Neuronal stem cell (in vitro differentiated cells): ENCODE data around the gene CHST12.

Experiments
- DNase-seq: peaks from one replicate; pipeline ENCODE4 v3.0.0-alpha.2; 2013; ENCODE audit warnings: low spot score
- H2AFZ ChIP-seq: one replicate; pipeline ENCODE4 v1.6.1; 2013; ENCODE audit warnings: mild to moderate bottlenecking, low read length, inconsistent platforms
- H2AK5ac ChIP-seq: 2 replicates; pipeline ENCODE4 v1.6.1; 2013; ENCODE audit warnings: low read depth, mild to moderate bottlenecking, inconsistent platforms, low read length, moderate library complexity, mixed read lengths
- H2BK120ac ChIP-seq: 2 replicates; pipeline ENCODE4 v1.6.1; 2013; ENCODE audit warnings: low read depth, mild to moderate bottlenecking, inconsistent platforms, low read length, moderate library complexity, mixed read lengths
- H2BK12ac ChIP-seq: one replicate; pipeline ENCODE4 v1.6.1; 2013; ENCODE audit warnings: low read length, inconsistent platforms
- H2BK15ac ChIP-seq: 2 replicates; pipeline ENCODE4 v1.6.1; 2013; ENCODE audit warnings: mild to moderate bottlenecking, low read length, inconsistent platforms, mixed read lengths
- H2BK5ac ChIP-seq: one replicate; pipeline ENCODE4 v1.6.1; 2013; ENCODE audit warnings: inconsistent platforms, mild to moderate bottlenecking, low read length, moderate library complexity
- H3K14ac ChIP-seq: one replicate; pipeline ENCODE4 v1.6.1; 2013; ENCODE audit warnings: low read length, inconsistent platforms
- H3K18ac ChIP-seq: 2 replicates; pipeline ENCODE4 v1.6.1; 2013; ENCODE audit warnings: low read length, inconsistent platforms
- H3K23ac ChIP-seq: 2 replicates; pipeline ENCODE4 v1.6.1; 2013; ENCODE audit warnings: low read depth, mild to moderate bottlenecking, mixed read lengths, low read length, inconsistent platforms; ENCODE audit not compliant: poor library complexity
- H3K27ac ChIP-seq: replicated peaks from 3 replicates; pipeline ENCODE4 v1.5.1; 2013; ENCODE audit warnings: low read length, inconsistent platforms
- H3K27me3 ChIP-seq, 3 experiments: 2 replicates each; pipeline ENCODE4 v1.6.1; 2013; ENCODE audit warnings: low read length in 3 of 3, mild to moderate bottlenecking in 2 of 3, inconsistent platforms in 1 of 3, low read depth in 1 of 3, mixed read lengths in 1 of 3, moderate library complexity in 1 of 3; ENCODE audit not compliant: control insufficient read depth in 3 of 3, insufficient read depth in 3 of 3
- H3K36me3 ChIP-seq, 2 donors: replicated peaks in 1 of 2; 2 replicates each; pipeline ENCODE4 v1.6.1; 2013; ENCODE audit warnings: low read length in 2 of 2; ENCODE audit not compliant: control insufficient read depth in 2 of 2, insufficient read depth in 2 of 2
- H3K4ac ChIP-seq: 2 replicates; pipeline ENCODE4 v1.6.1; 2013; ENCODE audit warnings: inconsistent platforms, mild to moderate bottlenecking, low read length, moderate library complexity
- H3K4me1 ChIP-seq, 2 donors: 1 replicate in 1 of 2; 2 replicates in 1 of 2; pipeline ENCODE4 v1.6.1; 2013; ENCODE audit warnings: low read length in 2 of 2, low read depth in 1 of 2; ENCODE audit not compliant: control insufficient read depth in 2 of 2, insufficient read depth in 1 of 2
- H3K4me2 ChIP-seq: one replicate; pipeline ENCODE4 v1.6.1; 2013; ENCODE audit warnings: mild to moderate bottlenecking, low read length, inconsistent platforms; ENCODE audit not compliant: insufficient read depth, poor library complexity, severe bottlenecking
- H3K4me3 ChIP-seq, 2 donors: 2 replicates each; pipeline ENCODE4 v1.5.1; 2013; ENCODE audit warnings: low read length in 2 of 2, mild to moderate bottlenecking in 2 of 2, inconsistent platforms in 1 of 2, moderate library complexity in 1 of 2
- H3K79me1 ChIP-seq: one replicate; pipeline ENCODE4 v1.6.1; 2013; ENCODE audit warnings: low read depth, mild to moderate bottlenecking, inconsistent platforms, low read length, moderate library complexity
- H3K9ac ChIP-seq: one replicate; pipeline ENCODE4 v1.6.1; 2013; ENCODE audit warnings: mild to moderate bottlenecking, low read depth, low read length, inconsistent platforms; ENCODE audit not compliant: poor library complexity
- H3K9me3 ChIP-seq, 2 donors: replicated peaks in 1 of 2; 2 replicates each; pipeline versions ENCODE3 to v1.6.1; 2013; ENCODE audit warnings: low read length in 2 of 2, mild to moderate bottlenecking in 2 of 2, inconsistent platforms in 1 of 2, low read depth in 1 of 2, mixed read lengths in 1 of 2, moderate library complexity in 1 of 2; ENCODE audit not compliant: control insufficient read depth in 2 of 2, insufficient read depth in 1 of 2
- H4K8ac ChIP-seq: one replicate; pipeline ENCODE4 v1.6.1; 2013; ENCODE audit warnings: low read depth, mild to moderate bottlenecking, inconsistent platforms, low read length, moderate library complexity
- H4K91ac ChIP-seq: one replicate; pipeline ENCODE4 v1.6.1; 2013; ENCODE audit warnings: low read length, low read depth, mild to moderate bottlenecking, inconsistent platforms; ENCODE audit not compliant: poor library complexity
- WGBS, 2 donors: extraction: QIAGEN DNeasy Blood & Tissue Kit; methylation state at CpG; one replicate each; pipeline ENCODE4 v1.1.7; 2013; ENCODE audit warnings: missing lambda C conversion rate in 2 of 2, mixed read lengths in 1 of 2; ENCODE audit not compliant: insufficient read length in 2 of 2, insufficient replicate concordance in 1 of 2; ENCODE audit errors: extremely low coverage in 2 of 2; 5-methylcytosine and 5-hydroxymethylcytosine counted together

Gene CHST12

DNA sequence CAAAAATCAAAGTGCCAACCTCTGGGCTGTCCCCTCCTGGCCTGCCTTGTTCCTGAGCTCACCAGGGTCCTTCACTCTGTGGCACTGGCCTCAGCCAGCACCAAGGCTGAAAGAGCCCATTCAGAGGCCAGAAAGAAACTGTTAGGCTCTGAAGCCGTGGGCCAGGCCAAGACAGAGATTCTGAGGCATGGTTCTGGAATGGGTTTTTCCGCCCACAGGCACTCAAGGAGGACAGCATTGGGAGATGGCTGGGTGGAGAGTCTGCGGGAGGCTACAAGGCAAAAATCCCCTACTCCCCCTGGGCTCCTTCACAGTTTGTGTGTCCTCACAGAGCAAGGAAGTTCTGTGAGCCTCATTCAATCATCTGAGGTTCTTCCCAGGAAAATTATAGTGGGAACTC lies 41.1 kb downstream of the CHST12 start:
- H3K4me1 ChIP-seq: peaks cover 0 to 2% of the 10 kb centered on the region in 2 donors
- no peak overlapping the region for H4K91ac ChIP-seq
- H2BK120ac ChIP-seq: no peak overlapping the region
- no peak overlapping the region for H3K9ac ChIP-seq
- no peaks in the 10 kb centered on the region for H3K9me3 ChIP-seq
- H2BK5ac ChIP-seq: no peak overlapping the region
- WGBS, 2 donors: no CpG with 5 or more reads among the region's 3 CpGs
- DNase-seq: no peak
- no peak overlapping the region for H4K8ac ChIP-seq
- no peak overlapping the region for H3K18ac ChIP-seq
- no peak overlapping the region for H3K14ac ChIP-seq
- H2AK5ac ChIP-seq: no peak overlapping the region
- no peak overlapping the region for H3K4me2 ChIP-seq
- H3K4me3 ChIP-seq: no peak overlapping the region
- H3K27ac ChIP-seq: no peak overlapping the region
- no peak overlapping the region for H3K23ac ChIP-seq
- H2BK12ac ChIP-seq: no peak overlapping the region
- H3K79me1 ChIP-seq: no peaks in the 10 kb centered on the region
- H2AFZ ChIP-seq: no peak overlapping the region
- H3K4ac ChIP-seq: no peak overlapping the region
- no peaks in the 10 kb centered on the region for H3K27me3 ChIP-seq
- no peaks in the 10 kb centered on the region for H3K36me3 ChIP-seq
- H2BK15ac ChIP-seq: no peak overlapping the region

DNA sequence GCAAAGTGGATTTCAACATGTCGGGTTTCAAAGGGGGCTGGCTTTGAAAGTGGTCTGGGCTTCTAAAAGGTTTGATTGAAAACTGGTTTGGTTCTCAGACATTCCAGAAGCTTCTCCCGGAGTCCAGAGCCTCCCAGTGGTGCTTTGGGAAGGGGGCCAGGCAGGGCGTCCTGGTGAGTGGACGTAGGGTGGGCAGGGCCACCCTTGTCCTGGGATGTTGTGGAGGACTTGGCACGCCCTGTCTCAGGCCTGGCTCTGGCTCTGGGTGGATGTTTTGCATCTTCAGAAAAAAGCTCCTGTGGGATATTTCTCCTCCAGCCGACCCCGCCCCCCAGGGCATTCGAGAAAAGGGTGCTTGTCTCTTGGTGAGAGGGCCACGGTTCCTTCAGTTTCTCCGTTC lies 41.6 kb downstream of the CHST12 start:
- H3K36me3 ChIP-seq: no peaks in the 10 kb centered on the region
- no peak overlapping the region for H3K18ac ChIP-seq
- no peak overlapping the region for H4K8ac ChIP-seq
- H3K9me3 ChIP-seq: no peaks in the 10 kb centered on the region
- no peak overlapping the region for H2BK120ac ChIP-seq
- H2BK15ac ChIP-seq: no peak overlapping the region
- no CpG with 5 or more reads among the region's 10 CpGs for WGBS, 2 donors
- H2AK5ac ChIP-seq: no peak overlapping the region
- no peak overlapping the region for H4K91ac ChIP-seq
- no peak overlapping the region for H3K27ac ChIP-seq
- DNase-seq: no peak
- H3K4me3 ChIP-seq: no peak overlapping the region
- no peak overlapping the region for H2AFZ ChIP-seq
- no peak overlapping the region for H3K4me2 ChIP-seq
- H3K4me1 ChIP-seq: peaks cover 0 to 2% of the 10 kb centered on the region in 2 donors
- H3K79me1 ChIP-seq: no peaks in the 10 kb centered on the region
- no peak overlapping the region for H2BK5ac ChIP-seq
- no peak overlapping the region for H3K14ac ChIP-seq
- no peak overlapping the region for H3K23ac ChIP-seq
- no peak overlapping the region for H3K9ac ChIP-seq
- H3K4ac ChIP-seq: no peak overlapping the region
- no peaks in the 10 kb centered on the region for H3K27me3 ChIP-seq
- no peak overlapping the region for H2BK12ac ChIP-seq

DNA sequence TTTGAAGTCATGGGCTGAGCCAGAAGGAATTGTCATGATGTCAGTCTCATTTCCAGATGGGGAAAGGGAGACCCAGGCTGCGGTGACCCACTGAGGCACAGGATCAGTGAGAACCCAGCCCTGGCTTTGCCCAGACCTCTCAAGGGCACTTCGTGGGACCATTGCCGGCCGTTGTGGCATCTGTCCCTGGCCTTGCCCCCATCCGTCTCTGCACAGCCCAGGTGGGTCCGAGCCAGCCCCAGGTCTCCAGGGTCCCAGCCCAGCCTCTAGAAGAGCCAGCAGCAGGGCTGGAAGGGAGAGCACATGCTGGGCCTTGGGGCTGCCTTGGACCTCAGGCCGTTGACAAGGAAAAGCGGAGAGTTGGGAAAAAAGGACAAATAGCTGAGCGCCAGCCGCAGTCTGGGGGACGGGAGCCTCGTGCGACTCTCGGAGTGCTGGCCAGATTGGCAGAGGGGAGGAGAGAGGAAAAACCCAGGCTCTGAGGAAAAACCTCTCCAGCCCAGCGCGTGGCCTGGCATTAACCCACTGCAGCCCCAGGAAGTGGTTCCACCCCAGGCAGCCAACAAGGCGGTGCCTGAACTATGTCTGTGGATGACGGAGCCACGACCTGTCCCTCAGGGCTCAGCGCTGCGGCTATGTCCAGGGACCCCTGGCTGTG lies 42.6 kb downstream of the CHST12 start:
- H3K4me3 ChIP-seq: no peak overlapping the region
- WGBS, 2 donors: no CpG with 5 or more reads among the region's 21 CpGs

DNA sequence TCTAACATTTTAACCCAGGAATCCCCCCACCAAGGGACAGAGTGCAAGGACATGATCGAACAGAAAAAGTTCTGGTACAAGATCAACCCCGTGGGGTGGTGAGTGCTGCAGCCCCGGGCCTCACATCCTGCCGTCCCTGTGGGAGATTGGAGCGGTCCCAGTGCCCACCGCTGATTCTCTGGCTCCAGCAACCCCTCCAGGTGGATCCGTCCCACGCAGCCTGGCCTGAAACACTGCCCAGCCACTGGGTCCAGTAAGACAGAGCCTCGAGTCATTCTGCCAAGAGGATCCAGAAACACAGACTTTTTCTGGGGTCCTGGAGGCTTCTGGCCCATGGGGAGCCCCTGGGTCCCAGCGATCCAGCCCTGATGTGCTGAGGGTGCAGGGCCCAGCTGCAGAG lies 43.3 kb downstream of the CHST12 start:
- Histone ChIP-seq H3K4me1 (peaks cover 5% of the 10 kb centered on the region in 2 donors), H3K18ac (peak overlapping the region; percentile 67), H2BK5ac (no peak overlapping the region), H3K79me1 (no peaks in the 10 kb centered on the region), H2BK12ac (no peak overlapping the region), H3K4me3 (no peak overlapping the region), H4K8ac (no peak overlapping the region), H3K9ac (peak overlapping the region; percentile 9), H3K4ac (no peak overlapping the region), H2AFZ (no peak overlapping the region), H3K36me3 (no peaks in the 10 kb centered on the region), H3K27me3 (no peaks in the 10 kb centered on the region), H2AK5ac (peak overlapping the region; percentile 89), H2BK120ac (no peak overlapping the region), H3K14ac (peak overlapping the region; percentile 44), H3K27ac (no peak overlapping the region), H4K91ac (peak overlapping the region; percentile 26), H3K9me3 (no peaks in the 10 kb centered on the region), H3K4me2 (no peak overlapping the region), H3K23ac (peak overlapping the region; percentile 16), H2BK15ac (no peak overlapping the region)
- WGBS, 2 donors: no CpG with 5 or more reads among the region's 10 CpGs
- no peak for DNase-seq

More for the DNA sequence above, 42.6 kb downstream of the CHST12 start:
- H3K9me3 ChIP-seq: no peaks in the 10 kb centered on the region
- H3K4me2 ChIP-seq: no peak overlapping the region
- no peak overlapping the region for H2BK5ac ChIP-seq
- no peak for DNase-seq
- peak overlapping the region; percentile 8 for H3K23ac ChIP-seq
- H2BK12ac ChIP-seq: no peak overlapping the region
- no peak overlapping the region for H3K18ac ChIP-seq
- no peak overlapping the region for H4K8ac ChIP-seq
- no peak overlapping the region for H3K27ac ChIP-seq
- H3K4me1 ChIP-seq: peaks cover 0 to 2% of the 10 kb centered on the region in 2 donors
- peak overlapping the region; percentile 9 for H3K9ac ChIP-seq
- H2BK15ac ChIP-seq: no peak overlapping the region
- no peak overlapping the region for H4K91ac ChIP-seq
- no peak overlapping the region for H2AK5ac ChIP-seq
- H3K79me1 ChIP-seq: no peaks in the 10 kb centered on the region
- H2AFZ ChIP-seq: no peak overlapping the region
- H3K14ac ChIP-seq: no peak overlapping the region
- no peak overlapping the region for H3K4ac ChIP-seq
- no peaks in the 10 kb centered on the region for H3K36me3 ChIP-seq
- no peaks in the 10 kb centered on the region for H3K27me3 ChIP-seq
- no peak overlapping the region for H2BK120ac ChIP-seq
